ENCODE data around the gene ZNHIT2.

DNA sequence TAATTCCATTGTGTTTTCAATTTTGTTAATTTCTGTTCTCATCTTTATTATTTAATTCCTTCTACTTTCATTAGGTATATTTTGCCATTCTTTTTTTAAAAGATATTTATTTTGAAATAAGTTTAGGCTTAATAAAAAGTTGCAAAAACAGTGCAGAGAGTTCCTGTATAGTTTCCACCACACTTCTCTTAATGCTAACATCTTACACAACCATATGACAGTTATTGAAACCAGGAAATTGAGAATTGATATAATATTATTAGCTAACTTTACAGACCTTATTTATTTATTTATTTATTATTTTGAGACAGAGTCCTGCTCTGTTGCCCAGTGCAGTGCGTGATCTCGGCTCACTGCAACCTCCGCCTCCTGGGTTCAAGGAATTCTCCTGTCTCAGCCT is 38.8 kb upstream of the ZNHIT2 start:
- TF ChIP-seq, protein P1, sequence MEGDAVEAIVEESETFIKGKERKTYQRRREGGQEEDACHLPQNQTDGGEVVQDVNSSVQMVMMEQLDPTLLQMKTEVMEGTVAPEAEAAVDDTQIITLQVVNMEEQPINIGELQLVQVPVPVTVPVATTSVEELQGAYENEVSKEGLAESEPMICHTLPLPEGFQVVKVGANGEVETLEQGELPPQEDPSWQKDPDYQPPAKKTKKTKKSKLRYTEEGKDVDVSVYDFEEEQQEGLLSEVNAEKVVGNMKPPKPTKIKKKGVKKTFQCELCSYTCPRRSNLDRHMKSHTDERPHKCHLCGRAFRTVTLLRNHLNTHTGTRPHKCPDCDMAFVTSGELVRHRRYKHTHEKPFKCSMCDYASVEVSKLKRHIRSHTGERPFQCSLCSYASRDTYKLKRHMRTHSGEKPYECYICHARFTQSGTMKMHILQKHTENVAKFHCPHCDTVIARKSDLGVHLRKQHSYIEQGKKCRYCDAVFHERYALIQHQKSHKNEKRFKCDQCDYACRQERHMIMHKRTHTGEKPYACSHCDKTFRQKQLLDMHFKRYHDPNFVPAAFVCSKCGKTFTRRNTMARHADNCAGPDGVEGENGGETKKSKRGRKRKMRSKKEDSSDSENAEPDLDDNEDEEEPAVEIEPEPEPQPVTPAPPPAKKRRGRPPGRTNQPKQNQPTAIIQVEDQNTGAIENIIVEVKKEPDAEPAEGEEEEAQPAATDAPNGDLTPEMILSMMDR (conservative IDR thresholded peaks at IDR 0.05; ENCODE audit: low read depth, low read length) = no peak
- TF ChIP-seq EZH2 (IDR thresholded peaks at IDR 0.05; ENCODE audit: low read length, unreplicated experiment) = no peak
